Jurkat, Clone E6-1 (cell line): Measurements from ENCODE around the gene UVSSA.

Experiments used
- DNase-seq: peaks from one replicate; pipeline ENCODE4 v3.0.0-alpha.2; 2011; ENCODE audit warnings: low read depth, low spot score
- H3K4me3 ChIP-seq: 2 replicates; pipeline ENCODE4 v1.5.1; 2011; ENCODE audit warnings: mild to moderate bottlenecking, low read length, control low read depth, moderate library complexity

The UVSSA gene

GRCh38 chr4:1358421-1359143, 11.6 kb downstream of the UVSSA start:
- no peak overlapping the region for H3K4me3 ChIP-seq
- no peak for DNase-seq

GRCh38 chr4:1359144-1359501, 12.1 kb downstream of the UVSSA start:
- DNase-seq = no peak
- no peak overlapping the region for H3K4me3 ChIP-seq

- DNase-seq = no peak
- no peak overlapping the region for H3K4me3 ChIP-seq
These were observed 13.0 kb downstream of the UVSSA start for GRCh38 chr4:1359976-1360375.

GRCh38 chr4:1360423-1361283, 13.6 kb downstream of the UVSSA start:
- H3K4me3 ChIP-seq = no peak overlapping the region
- DNase-seq = no peak

- no peak overlapping the region for H3K4me3 ChIP-seq
- DNase-seq = no peak
These were observed 14.4 kb downstream of the UVSSA start for GRCh38 chr4:1361431-1361830.

GRCh38 chr4:1362046-1362445, 15.0 kb downstream of the UVSSA start:
- no peak overlapping the region for H3K4me3 ChIP-seq
- DNase-seq = no peak

GRCh38 chr4:1362521-1362920, 15.5 kb downstream of the UVSSA start:
- no peak overlapping the region for H3K4me3 ChIP-seq
- no peak for DNase-seq

GRCh38 chr4:1363513-1363912, 16.5 kb downstream of the UVSSA start:
- no peak for DNase-seq

GRCh38 chr4:1364217-1364616, 17.2 kb downstream of the UVSSA start:
- H3K4me3 ChIP-seq = no peak overlapping the region
- no peak for DNase-seq

More at GRCh38 chr4:1363513-1363912, 16.5 kb downstream of the UVSSA start:
- H3K4me3 ChIP-seq = no peak overlapping the region

GRCh38 chr4:1364748-1365147, 17.7 kb downstream of the UVSSA start:
- DNase-seq = no peak
- no peak overlapping the region for H3K4me3 ChIP-seq

- no peak overlapping the region for H3K4me3 ChIP-seq
- DNase-seq = peak; percentile 19
These were observed 18.5 kb downstream of the UVSSA start for GRCh38 chr4:1365271-1366178.

- DNase-seq = no peak
- H3K4me3 ChIP-seq = no peak overlapping the region
These were observed 19.6 kb downstream of the UVSSA start for GRCh38 chr4:1366371-1367229.

- H3K4me3 ChIP-seq = no peak overlapping the region
- DNase-seq = no peak
These were observed 20.4 kb downstream of the UVSSA start for GRCh38 chr4:1367230-1367935.

- no peak for DNase-seq
- no peak overlapping the region for H3K4me3 ChIP-seq
These were observed 20.9 kb downstream of the UVSSA start for GRCh38 chr4:1367936-1368289.

GRCh38 chr4:1368421-1369090, 21.5 kb downstream of the UVSSA start:
- H3K4me3 ChIP-seq = no peak overlapping the region
- DNase-seq = no peak

- no peak overlapping the region for H3K4me3 ChIP-seq
- DNase-seq = no peak
These were observed 22.1 kb downstream of the UVSSA start for GRCh38 chr4:1369091-1369450.

GRCh38 chr4:1369479-1370079, 22.6 kb downstream of the UVSSA start:
- H3K4me3 ChIP-seq = no peak overlapping the region
- DNase-seq = no peak
